Endothelial cell of umbilical vein (primary cell): ENCODE measurements around the gene N4BP2. TPM values are rescaled to one million over a fixed set of nuclear protein-coding genes. Genes with fewer than 3 reads are reported as not detected.

ENCODE experiments used
- BruUV-seq: library from RNA; stranded (reverse); fragments of 400-500 nt; replicated peaks from 2 replicates; lab custom pipeline; 2021; lab: Mats Ljungman, UMichigan
- CTCF ChIA-PET: fragments of 300-600, 350-600 bp; sonication (Branson Sonifier 250); formaldehyde crosslinking; loops from one replicate; lab custom pipeline; 2021; ENCODE audit warnings: antibody characterized with exemption, inconsistent platforms; lab: Charles Lee
- POLR2A ChIA-PET: fragments of 300-600, 350-600 bp; sonication (Branson Sonifier 250); formaldehyde crosslinking; loops from one replicate; lab custom pipeline; 2021; ENCODE audit warnings: antibody characterized with exemption, inconsistent platforms; lab: Charles Lee
- DNase-seq: peaks from one replicate; pipeline ENCODE4 v3.0.0-alpha.2; 2011; ENCODE audit warnings: low read depth, low spot score
- FAIRE-seq: peaks from 2 replicates; lab custom pipeline; 2011; peaks lifted over from hg19 to GRCh38; lab: Jason Lieb, UNC
- H2AFZ ChIP-seq: 2 replicates; pipeline ENCODE4 v1.6.0; 2012; ENCODE audit warnings: low read depth, low read length, control low read depth, inconsistent platforms
- H3K27ac ChIP-seq: 2 replicates; pipeline ENCODE4 v1.5.1; 2011; ENCODE audit warnings: low read depth, mild to moderate bottlenecking, control low read depth, low read length, moderate library complexity; ENCODE audit not compliant: insufficient read depth
- H3K27me3 ChIP-seq, 2 experiments: 2 replicates each; pipeline versions ENCODE4 v1.6.0 to v1.6.1; 2011; ENCODE audit warnings: low read length in 2 of 2, mixed read lengths in 1 of 2; ENCODE audit not compliant: control insufficient read depth in 2 of 2, insufficient read depth in 2 of 2
- H3K36me3 ChIP-seq, 2 experiments: 2 replicates in 1 of 2; 3 replicates in 1 of 2; pipeline ENCODE4 v1.5.1; 2011; ENCODE audit warnings: low read length in 2 of 2, mild to moderate bottlenecking in 1 of 2, moderate library complexity in 1 of 2; ENCODE audit not compliant: control insufficient read depth in 2 of 2, insufficient read depth in 2 of 2; ENCODE audit errors: extremely low read depth in 1 of 2
- H3K4me1 ChIP-seq: 3 replicates; pipeline ENCODE4 v1.5.1; 2011; ENCODE audit warnings: mild to moderate bottlenecking, low read length; ENCODE audit not compliant: control insufficient read depth, insufficient read depth; ENCODE audit errors: extremely low read depth
- H3K4me2 ChIP-seq: 2 replicates; pipeline ENCODE4 v1.6.1; 2011; ENCODE audit warnings: low read length, control low read depth, mixed read lengths; ENCODE audit not compliant: insufficient read depth
- H3K4me3 ChIP-seq, 3 experiments: fragments of 200-600 bp in 1 of 3; sonication (generic), shearing (Covaris generic) in 1 of 3; replicated peaks in 1 of 3; 2 replicates each; pipeline ENCODE4 v1.5.1; 2011 to 2016; ENCODE audit warnings: control low read depth in 3 of 3, low read length in 3 of 3, mild to moderate bottlenecking in 2 of 3, inconsistent platforms in 1 of 3, low read depth in 1 of 3, moderate library complexity in 1 of 3; ENCODE audit not compliant: insufficient read depth in 1 of 3
- H3K79me2 ChIP-seq: 2 replicates; pipeline ENCODE4 v1.6.0; 2012; ENCODE audit warnings: low read length, inconsistent platforms; ENCODE audit not compliant: control insufficient read depth, insufficient read depth
- H3K9ac ChIP-seq: replicated peaks from 2 replicates; pipeline ENCODE3; 2011; ENCODE audit warnings: low read length, control low read depth; ENCODE audit not compliant: insufficient read depth; ENCODE audit errors: extremely low read depth
- H3K9me1 ChIP-seq: replicated peaks from 3 replicates; pipeline ENCODE4 v1.6.0; 2011; ENCODE audit warnings: mild to moderate bottlenecking, low read length; ENCODE audit not compliant: control insufficient read depth, insufficient read depth; ENCODE audit errors: extremely low read depth
- H3K9me3 ChIP-seq: replicated peaks from 2 replicates; pipeline ENCODE4 v1.5.1; 2012; ENCODE audit warnings: low read length, inconsistent platforms; ENCODE audit not compliant: control insufficient read depth, insufficient read depth
- H4K20me1 ChIP-seq: replicated peaks from 2 replicates; pipeline ENCODE3; 2011; ENCODE audit warnings: mild to moderate bottlenecking, low read length; ENCODE audit not compliant: control insufficient read depth, insufficient read depth; ENCODE audit errors: extremely low read depth
- EZH2 ChIP-seq: IDR thresholded peaks from 2 replicates; pipeline ENCODE4 v1.6.1; 2012; ENCODE audit warnings: borderline replicate concordance, low read depth, mild to moderate bottlenecking, moderate library complexity, low read length, inconsistent platforms; ENCODE audit not compliant: severe bottlenecking
- FOS ChIP-seq: IDR thresholded peaks from 2 replicates; pipeline ENCODE4 v1.6.1; 2011; ENCODE audit warnings: mild to moderate bottlenecking, low read length, moderate library complexity, borderline replicate concordance; ENCODE audit not compliant: insufficient read depth
- GATA2 ChIP-seq: IDR thresholded peaks from 2 replicates; pipeline ENCODE4 v1.7.0; 2011; ENCODE audit warnings: low read depth, mild to moderate bottlenecking, moderate library complexity, mixed read lengths, low read length; ENCODE audit not compliant: insufficient read length, insufficient read depth
- JUN ChIP-seq: IDR thresholded peaks from 2 replicates; pipeline ENCODE4 v1.6.1; 2011; ENCODE audit warnings: borderline replicate concordance, low read depth; ENCODE audit not compliant: insufficient read length, insufficient read depth
- MYC ChIP-seq: IDR thresholded peaks from one replicate; pipeline ENCODE4 v1.6.1; 2011; ENCODE audit warnings: mild to moderate bottlenecking, low read depth, low read length
- POLR2A ChIP-seq: IDR thresholded peaks from 2 replicates; pipeline ENCODE4 v1.6.1; 2012; ENCODE audit warnings: low read depth, mild to moderate bottlenecking, control low read depth, low read length
- POLR2AphosphoS5 ChIP-seq: IDR thresholded peaks from 2 replicates; pipeline ENCODE4 v1.6.1; 2012; ENCODE audit warnings: low read depth, mild to moderate bottlenecking, control low read depth, low read length, moderate library complexity; ENCODE audit not compliant: insufficient read depth
- dilution Hi-C: fragments of 300-500 bp; cut with MboI; formaldehyde crosslinking; loops from one replicate; pipeline ENCODE4 v1.15.0; 2019; ENCODE audit warnings: low sequenced_read_pairs; ENCODE audit not compliant: extremely low pct_ligation_motif_present
- intact Hi-C: fragments of 100-400 bp; cut with micrococcal nuclease; formaldehyde crosslinking; loops from one replicate; pipeline ENCODE4 v1.10.0; 2022
- polyA plus RNA-seq, 4 experiments: library from polyadenylated mRNA; depleted of rRNA in 3 of 4; stranded (reverse) in 3 of 4; unstranded in 1 of 4; fragments of >200 nt; gene quantifications; 2 replicates each; pipeline versions ENCODE4 v1.2.1 to v1.2.3, GENCODE V29; 2011 to 2012; ENCODE audit warnings: missing spikeins in 1 of 4
- total RNA-seq: library from RNA; stranded (reverse); gene quantifications from 2 replicates; pipeline ENCODE4 v1.2.3, GENCODE V29; 2021
- TF ChIP-seq, protein P1 (sequence below), 2 donors: IDR thresholded peaks; 1 replicate in 1 of 2; 2 replicates in 1 of 2; pipeline ENCODE4 v1.5.1; 2011; ENCODE audit warnings: low read length in 2 of 2, mild to moderate bottlenecking in 2 of 2, moderate library complexity in 2 of 2, control low read depth in 1 of 2, inconsistent platforms in 1 of 2, low read depth in 1 of 2; ENCODE audit not compliant: insufficient read depth in 1 of 2; ENCODE audit errors: extremely low read depth in 1 of 2
- TF ChIP-seq, protein P2 (sequence below): IDR thresholded peaks from 2 replicates; pipeline ENCODE4 v1.6.1; 2011; ENCODE audit not compliant: insufficient read depth, insufficient read length

Gene N4BP2
- total and polyA plus RNA-seq, 2 donors (not counting 3 experiments of a cell fraction or from before 2014, with no cell fraction given): 0.87 to 6.9 TPM

DNA sequence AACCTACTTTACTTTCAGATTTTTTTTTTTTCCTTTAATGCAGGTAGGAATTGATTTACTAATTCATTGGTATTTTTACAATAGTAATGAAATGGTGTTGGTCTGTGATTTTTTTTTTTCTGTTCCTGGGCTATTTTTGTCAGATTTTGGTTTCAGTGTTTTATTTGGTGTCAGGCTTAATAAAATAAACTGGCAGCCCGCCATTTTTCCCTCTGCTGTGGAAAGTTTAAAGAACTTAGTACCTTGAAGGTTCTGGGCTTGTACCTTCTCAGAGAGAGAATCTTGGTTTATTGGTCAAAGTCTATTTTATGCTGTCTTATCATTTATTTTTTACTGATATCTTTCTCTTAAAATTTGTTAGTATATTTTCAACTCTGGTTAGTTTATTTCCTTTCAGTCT lies 76.2 kb downstream of the N4BP2 start:
- TF ChIP-seq MYC (no peak), EZH2 (no peak)
- Histone ChIP-seq H3K9me1 (no peaks in the 10 kb centered on the region), H4K20me1 (no peaks in the 10 kb centered on the region), H3K79me2 (no peaks in the 10 kb centered on the region), H3K4me2 (no peak overlapping the region), H3K4me1 (no peaks in the 10 kb centered on the region), H3K9me3 (no peaks in the 10 kb centered on the region), H3K4me3 (no peak overlapping the region), H3K27me3 (no peaks in the 10 kb centered on the region), H3K36me3 (no peaks in the 10 kb centered on the region), H2AFZ (no peak overlapping the region), H3K27ac (no peak overlapping the region), H3K9ac (no peak overlapping the region)
- FAIRE-seq (no peak), DNase-seq (no peak)
- CTCF ChIA-PET: interaction anchor here (0.8 kb wide), 1 partner anchor 177 kb away, joined by 4 read pairs; no protein-coding TSS in a partner anchor
- dilution Hi-C loops: no loop called here
- no TSS peak for BruUV-seq
- POLR2A ChIA-PET: no interaction called here
- intact Hi-C loops: no loop called here

DNA sequence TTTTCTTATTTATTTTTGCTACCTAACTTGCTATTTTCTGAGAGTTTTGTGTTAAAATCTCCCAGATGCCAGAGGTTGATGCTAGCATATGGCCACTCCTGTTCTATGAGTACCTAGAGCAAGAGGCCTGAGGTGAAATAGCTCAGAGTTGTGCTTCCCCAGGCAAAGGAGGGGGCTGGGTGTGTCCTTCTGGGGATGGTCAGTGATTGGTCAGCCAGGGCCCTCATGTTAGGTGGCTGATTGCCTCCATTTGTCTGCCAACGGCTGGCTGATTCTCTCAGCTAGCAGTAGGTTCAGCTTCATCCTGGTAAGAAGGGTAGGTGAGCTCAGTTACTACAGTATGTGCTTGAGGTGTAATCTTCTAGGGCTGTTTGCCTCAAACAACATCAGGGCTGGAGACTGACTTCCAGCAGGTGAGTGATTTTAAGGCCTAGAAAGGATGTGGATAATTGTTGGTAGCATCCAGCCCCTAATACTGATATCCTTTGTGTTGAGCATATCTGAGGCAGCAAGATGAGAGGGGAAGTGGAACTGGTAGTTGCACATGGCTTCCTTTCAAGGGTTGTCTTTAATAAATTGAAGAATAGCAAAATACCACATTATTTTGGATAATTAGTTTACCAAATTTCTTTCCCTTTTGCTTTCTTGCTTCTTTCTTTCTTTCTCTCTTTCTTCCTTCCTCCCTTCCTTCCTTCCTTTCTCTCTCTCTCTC lies 77.7 kb downstream of the N4BP2 start:
- no peaks in the 10 kb centered on the region for H3K27me3 ChIP-seq
- no peak overlapping the region for H3K9ac ChIP-seq
- dilution Hi-C loops: no loop called here
- no peaks in the 10 kb centered on the region for H4K20me1 ChIP-seq
- H3K27ac ChIP-seq: no peak overlapping the region
- intact Hi-C loops: no loop called here
- no peaks in the 10 kb centered on the region for H3K79me2 ChIP-seq
- no peak for DNase-seq
- no TSS peak for BruUV-seq
- H3K4me1 ChIP-seq: no peaks in the 10 kb centered on the region
- H3K4me3 ChIP-seq: no peak overlapping the region
- FAIRE-seq: no peak
- no peaks in the 10 kb centered on the region for H3K9me1 ChIP-seq
- TF ChIP-seq MYC (no peak), JUN (no peak), GATA2 (no peak), FOS (no peak), EZH2 (no peak), POLR2A (no peak), POLR2AphosphoS5 (no peak)
- TF ChIP-seq, protein P1, sequence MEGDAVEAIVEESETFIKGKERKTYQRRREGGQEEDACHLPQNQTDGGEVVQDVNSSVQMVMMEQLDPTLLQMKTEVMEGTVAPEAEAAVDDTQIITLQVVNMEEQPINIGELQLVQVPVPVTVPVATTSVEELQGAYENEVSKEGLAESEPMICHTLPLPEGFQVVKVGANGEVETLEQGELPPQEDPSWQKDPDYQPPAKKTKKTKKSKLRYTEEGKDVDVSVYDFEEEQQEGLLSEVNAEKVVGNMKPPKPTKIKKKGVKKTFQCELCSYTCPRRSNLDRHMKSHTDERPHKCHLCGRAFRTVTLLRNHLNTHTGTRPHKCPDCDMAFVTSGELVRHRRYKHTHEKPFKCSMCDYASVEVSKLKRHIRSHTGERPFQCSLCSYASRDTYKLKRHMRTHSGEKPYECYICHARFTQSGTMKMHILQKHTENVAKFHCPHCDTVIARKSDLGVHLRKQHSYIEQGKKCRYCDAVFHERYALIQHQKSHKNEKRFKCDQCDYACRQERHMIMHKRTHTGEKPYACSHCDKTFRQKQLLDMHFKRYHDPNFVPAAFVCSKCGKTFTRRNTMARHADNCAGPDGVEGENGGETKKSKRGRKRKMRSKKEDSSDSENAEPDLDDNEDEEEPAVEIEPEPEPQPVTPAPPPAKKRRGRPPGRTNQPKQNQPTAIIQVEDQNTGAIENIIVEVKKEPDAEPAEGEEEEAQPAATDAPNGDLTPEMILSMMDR (IDR thresholded peaks at IDR 0.05; ENCODE audit: extremely low read depth in 1 of 2, insufficient read depth in 1 of 2, low read depth in 1 of 2, low read length in 2 of 2): no peak
- TF ChIP-seq, protein P2, sequence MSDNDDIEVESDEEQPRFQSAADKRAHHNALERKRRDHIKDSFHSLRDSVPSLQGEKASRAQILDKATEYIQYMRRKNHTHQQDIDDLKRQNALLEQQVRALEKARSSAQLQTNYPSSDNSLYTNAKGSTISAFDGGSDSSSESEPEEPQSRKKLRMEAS: no peak
- no peak overlapping the region for H3K4me2 ChIP-seq
- ChIA-PET POLR2A (no interaction called here), CTCF (no interaction called here)
- no peaks in the 10 kb centered on the region for H3K36me3 ChIP-seq
- no peak overlapping the region for H2AFZ ChIP-seq
- no peaks in the 10 kb centered on the region for H3K9me3 ChIP-seq
